ENCODE results near the gene EML1.

Gene EML1

DNA sequence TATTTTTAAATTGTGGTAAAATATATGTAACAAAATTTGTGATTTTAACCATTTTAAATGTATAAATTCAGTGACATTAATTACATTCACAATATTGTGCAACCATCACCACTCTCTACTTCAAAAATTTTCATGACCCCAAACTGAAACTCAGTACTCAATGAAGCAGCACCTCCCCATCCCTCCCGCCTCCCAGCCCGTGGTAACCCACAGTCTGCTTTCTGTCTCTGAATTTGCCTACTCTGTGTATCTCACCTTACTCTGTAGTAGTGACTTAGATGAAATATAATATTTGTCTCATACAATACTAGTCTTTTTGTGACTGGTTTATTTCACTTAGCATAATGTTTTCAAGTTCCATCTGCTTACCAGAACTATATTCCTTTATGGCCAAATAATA, 36.2 kb downstream of the EML1 start:
- DNase-seq (ENCODE audit: low spot score): no peak

DNA sequence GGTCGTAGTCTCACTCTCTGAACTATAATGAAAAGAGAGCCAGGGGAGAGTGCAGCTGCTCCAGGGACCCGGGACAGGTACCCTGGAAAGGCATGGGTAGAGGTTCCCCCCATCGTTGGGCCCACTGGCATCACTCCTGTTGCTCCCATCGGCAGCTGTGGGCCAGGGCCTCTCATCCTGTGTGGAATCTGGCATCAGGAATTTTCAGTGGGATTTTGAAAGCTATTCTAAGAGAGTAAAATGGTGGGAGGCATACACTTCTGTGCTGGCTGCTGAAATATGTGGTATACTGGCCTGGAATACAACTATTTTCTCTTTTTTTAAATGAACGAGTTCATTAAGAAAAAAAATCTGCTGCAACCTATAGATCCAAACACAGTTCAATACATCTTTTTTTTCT, 38.1 kb downstream of the EML1 start:
- DNase-seq (ENCODE audit: low spot score): no peak

DNA sequence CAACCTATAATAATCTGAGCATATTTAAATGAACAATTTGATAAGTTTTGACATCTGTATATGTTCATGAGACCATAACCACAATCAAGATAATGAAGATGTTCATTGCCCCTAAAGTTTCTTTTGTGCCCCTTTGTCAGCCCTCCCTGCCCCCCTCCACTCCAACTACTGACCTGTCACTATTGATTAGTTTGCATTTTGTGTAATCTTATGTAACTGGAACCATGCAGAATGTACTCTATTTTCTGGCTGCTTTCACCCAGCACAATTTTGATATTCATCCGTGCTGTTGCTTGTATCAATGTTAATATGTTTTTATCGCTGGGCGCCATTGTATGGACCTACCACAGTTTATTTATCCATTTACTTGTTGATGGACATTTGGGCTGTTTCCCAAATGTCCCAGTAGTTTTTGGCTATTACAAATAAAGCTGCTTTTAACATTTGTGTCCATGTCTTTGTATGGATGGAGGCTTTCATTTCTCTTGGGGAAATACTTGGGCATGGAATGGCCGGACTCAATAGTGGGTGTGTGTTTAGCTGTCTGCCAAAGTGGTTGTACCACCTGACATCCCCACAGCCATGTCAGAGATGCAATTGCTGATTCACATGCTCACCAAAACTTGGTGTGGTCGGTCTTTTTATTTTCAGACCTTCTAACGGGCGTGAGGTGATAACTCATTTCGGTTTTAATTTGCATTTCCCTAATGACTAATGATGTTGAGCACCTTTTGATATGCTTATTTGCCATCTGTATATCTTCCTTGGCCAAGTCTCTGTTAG, 38.9 kb downstream of the EML1 start:
- no peak for DNase-seq (ENCODE audit: low spot score)

DNA sequence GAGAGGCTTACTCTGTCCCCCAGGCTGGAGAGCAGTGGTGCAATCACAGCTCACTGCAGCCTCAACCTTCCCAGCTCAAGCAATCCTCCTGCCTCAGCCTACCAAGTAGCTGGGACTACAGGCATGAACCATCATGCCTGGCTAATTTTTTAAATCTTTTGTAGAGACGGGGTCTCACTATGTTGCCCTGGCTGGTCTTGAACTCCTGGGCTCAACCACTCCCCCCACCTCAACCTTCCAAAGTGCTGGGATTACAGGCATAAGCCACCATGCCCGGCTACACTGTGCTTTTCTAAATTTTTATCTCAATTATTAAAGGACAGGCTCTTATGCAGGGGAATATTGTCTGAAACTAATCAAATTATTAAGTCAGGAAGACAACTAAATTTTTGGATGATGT, 44.6 kb downstream of the EML1 start:
- DNase-seq (ENCODE audit: low spot score): no peak

DNA sequence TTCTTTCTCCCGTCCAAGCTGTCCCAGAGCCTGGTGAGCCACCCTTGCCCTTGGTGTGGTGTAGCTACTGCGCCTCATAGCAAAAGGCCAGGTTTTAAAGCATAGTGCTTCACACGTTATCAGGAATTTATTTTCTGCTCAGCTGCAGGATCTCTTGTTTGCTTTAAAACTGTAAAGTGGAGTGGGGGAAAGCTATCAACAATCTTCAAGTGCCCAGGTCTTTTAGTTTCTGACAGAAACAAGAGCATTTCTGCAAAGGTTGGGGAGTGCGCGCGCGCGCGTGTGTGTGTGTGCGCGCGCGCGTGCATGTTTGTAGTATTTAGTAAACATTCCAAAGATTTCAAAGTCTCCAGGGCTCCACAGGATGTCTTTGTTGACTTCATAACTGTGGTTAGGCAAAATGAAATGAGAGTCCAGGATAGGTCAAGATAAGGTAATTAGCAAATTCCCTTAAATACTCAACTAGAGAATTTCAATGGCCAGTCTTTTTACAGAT, 45.5 kb downstream of the EML1 start:
- DNase-seq (ENCODE audit: low spot score): no peak

DNA sequence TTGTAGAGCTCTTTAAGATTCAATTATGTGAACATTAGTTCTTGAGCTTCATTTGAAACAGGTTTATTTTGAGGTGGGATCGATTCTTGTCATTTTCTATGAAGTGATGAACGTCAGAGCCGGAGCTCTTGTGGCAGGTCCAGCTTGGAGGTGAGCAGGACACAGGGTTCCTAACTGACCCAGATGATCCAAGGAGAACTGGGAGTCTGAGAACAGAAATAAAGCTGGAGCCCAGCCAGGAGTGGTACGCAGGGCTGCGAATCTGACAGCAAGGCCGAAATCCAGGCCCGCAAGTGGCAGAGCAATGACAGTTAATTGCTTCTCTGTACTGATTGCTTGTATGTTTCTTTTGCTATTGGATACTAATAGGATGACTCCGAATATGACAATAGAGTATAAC, 46.5 kb downstream of the EML1 start:
- no peak for DNase-seq (ENCODE audit: low spot score)

DNA sequence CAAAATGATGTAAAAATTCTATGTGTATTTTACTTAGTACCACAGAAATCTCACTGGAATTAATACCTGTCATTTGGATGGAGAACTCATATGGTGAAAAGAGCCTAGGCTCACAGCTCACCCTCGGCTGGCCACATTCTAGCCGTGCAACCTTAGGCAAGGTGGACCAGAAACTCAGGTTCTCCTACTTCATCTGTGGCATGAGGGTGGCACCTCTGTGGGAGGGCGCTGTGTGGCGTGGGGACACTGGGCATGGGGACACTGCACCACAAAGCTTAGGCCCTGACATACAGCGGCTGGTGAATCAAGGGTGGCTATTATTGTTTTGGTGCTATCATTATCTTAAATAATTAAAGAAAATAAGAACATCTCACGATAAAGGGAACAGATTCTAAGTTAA, 47.1 kb downstream of the EML1 start:
- DNase-seq (ENCODE audit: low spot score): no peak

DNA sequence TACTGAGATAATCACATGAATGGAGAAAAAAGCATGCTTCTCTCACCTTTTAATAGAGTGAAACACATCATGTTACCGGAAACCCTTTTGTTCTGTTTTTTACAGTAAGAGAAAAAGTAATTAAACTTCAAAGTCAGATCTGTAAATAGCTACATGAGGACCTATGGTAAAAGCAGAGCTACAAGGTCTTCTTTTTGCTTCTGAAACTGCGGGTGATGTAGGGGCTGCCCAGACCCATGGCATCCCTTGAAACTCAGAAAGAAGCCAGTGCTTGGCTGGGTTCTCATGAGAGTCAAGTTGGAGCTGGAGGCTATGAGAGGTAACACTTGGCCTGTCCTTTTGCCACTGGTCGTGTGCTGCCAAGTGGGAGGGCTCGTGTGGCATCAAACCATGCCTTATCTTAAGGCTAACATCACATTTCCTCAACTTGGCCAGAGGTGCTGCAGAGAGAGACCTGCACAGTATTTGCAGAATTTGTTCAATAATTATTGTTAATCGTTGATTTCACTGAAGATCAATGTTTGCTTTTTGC, 47.6 kb downstream of the EML1 start:
- no peak for DNase-seq (ENCODE audit: low spot score)

DNA sequence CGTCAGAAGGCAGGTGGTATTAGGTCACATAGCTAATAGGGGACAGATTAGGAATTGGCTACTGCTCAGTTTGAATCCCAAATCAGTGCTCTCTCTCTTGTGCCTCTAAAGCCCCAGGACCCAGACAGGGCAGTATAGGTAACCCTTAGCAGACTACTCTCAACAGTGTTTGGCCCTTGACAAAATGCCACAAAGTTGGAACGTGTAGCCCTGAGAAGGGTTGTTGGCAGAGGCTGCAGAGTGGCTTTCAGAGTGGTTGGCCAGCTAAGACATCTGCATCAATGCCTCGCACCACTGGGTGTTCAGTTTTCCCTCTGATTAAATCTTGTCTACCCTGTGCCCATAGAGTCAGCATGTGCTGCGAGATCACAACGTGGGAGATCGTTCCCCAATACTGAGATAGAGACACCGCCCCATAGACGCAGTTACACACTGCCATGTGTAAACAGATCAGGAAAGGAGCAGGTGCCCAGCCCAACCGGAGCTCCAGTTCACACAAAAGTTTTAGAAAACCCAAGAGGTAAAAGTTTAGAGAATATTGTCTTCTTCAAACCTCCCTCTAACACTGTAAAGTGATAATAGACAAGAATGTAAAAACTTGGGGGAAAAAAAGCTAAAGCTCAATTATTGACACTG, 48.3 kb downstream of the EML1 start:
- DNase-seq (ENCODE audit: low spot score): no peak

DNA sequence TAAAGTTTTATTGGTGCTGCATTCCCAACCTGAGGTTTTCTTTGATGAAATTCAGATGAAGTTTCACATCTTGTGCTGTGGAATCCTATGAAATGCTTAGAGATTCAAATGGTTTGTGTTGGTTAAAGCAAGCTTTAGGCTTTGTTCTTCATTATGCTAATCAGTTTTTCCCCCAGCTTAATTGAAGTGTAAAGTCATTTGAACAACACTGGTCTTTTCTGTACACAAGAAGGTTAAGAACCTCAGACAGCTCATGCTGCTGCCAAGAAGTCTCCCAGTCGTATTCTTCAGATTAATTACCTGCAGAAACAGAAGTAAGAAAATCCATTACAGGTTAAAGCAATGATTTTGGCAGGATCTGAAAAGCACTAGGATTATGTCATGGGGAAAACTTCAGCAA, 48.9 kb downstream of the EML1 start:
- no peak for DNase-seq (ENCODE audit: low spot score)

DNA sequence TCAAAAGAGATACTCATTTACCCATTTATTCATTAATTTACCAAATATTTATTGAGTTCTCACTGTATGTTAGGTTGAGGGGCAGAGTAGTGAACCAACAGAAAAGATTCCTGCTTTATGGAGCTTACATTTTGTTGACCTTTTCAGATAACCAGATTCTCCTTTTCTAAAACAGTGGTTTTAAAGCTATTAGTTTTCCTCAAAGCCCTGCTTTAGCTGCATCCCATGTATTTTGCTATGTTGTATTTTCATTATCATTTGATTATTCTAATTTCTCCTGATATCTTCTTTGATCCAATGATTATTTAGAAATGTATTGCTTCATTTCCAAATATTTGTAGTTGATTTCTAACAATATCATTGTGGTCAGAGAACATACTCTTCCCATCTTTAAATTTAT, 53.6 kb downstream of the EML1 start:
- DNase-seq (ENCODE audit: low spot score): no peak

DNA sequence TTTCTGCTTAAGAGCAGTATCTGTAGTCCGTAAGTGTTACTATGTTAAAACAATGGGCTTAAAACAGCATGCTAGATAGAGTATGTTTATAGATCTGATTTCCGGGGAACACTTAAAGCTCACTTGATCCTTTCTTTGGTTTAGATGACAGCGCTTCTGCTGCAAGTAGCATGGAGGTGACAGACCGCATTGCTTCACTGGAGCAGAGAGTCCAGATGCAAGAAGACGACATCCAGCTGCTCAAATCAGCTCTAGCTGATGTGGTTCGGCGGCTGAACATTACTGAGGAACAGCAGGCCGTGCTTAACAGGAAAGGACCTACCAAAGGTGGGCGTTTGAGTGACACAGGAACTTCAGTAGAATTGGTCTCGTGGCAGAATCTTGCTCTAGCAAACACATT, 57.5 kb downstream of the EML1 start:
- no peak for DNase-seq (ENCODE audit: low spot score)

DNA sequence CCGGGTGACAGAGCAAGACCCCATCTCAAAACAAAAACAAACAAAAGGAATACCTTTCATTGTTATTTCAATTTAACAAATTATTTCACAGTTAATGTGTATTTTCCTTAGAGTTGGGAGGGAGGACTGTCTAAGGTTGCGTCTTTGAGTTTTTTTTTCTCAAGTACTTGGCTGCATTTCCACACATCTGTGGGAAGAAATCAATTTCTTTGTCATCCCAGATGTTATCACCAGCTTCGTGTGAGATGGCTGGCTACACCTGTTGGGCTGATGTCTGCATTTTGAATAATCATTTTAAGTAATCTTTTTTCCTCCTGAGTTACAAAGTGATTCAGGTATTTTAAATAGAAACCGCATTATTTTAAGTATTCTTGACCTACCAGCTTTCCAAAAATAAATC, 59.4 kb downstream of the EML1 start:
- no peak for DNase-seq (ENCODE audit: low spot score)

DNA sequence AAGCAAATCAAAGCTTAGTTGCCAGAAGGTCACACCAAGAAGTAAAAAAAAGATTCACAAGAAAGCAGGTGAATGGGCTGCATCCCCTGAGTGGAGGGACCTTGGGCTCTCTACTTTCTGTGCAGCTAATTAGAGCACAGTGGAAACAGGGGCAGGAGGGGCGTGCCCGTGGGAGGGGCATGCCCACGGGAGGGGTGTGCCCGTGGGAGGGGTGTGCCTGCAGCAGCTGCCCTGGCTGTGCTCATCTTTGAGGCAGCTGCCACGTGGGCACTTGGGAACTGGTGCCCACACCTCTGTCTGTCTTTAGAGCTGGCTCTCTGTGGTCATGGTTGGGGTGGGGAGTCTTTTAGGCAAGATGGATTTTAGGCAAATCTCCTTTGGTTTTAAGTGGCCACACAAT, 60.0 kb downstream of the EML1 start:
- no peak for DNase-seq (ENCODE audit: low spot score)

DNA sequence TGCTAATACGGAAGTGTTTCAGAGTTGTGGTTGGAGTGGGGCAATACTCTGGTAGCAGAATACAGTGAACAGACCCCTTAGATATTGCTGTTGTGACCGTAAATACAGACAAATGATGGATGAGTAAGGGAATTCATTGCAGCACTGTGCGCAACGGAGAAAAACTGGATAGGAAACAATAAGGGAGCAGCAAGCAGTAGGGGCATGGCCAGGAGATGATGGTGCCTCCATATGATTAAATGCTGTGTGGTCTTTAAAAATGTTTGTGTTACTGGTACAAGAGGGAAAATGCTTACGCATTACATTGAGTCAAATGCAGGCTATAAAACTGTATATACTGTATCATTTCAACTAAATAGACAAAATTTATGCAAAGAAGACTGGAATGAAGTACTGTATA, 61.6 kb downstream of the EML1 start:
- no peak for DNase-seq (ENCODE audit: low spot score)

DNA sequence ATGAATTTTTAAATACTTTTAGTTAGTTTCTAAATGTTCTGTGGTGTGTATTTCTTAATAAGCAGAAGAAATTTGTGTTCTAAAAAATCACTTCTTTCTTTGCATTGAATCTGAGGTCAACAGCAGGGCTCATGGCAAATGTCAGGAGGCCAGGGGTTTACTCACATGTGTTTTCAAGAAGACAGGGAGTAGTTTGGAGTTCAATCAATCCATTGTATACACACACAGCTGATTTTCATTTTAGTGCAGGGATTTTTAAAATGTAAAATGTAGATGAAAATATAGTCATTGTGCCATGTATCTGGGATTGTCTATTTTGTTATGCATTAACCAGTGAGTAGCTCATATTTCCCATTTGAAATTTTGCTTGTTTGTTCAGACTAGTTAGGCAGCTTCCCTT, 62.1 kb downstream of the EML1 start:
- no peak for DNase-seq (ENCODE audit: low spot score)

DNA sequence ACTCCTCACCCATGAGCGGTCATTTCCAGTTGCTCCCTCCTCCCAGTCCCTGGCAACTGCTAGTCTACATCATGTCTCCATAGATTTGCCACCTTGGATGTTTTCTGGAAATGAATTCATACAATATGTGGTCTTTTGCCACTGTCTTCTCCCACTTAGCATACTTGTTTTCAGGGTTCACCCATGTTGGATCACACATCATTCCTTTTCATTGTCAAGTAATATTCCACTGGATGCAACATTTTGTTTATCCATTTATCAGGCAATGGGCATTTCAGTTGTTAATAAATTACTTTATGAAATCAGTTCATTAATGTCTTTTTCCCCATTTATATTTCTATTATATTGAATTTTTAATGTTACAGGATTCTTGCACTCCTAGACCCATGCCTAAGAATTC, 64.3 kb downstream of the EML1 start:
- DNase-seq (ENCODE audit: low spot score): no peak

DNA sequence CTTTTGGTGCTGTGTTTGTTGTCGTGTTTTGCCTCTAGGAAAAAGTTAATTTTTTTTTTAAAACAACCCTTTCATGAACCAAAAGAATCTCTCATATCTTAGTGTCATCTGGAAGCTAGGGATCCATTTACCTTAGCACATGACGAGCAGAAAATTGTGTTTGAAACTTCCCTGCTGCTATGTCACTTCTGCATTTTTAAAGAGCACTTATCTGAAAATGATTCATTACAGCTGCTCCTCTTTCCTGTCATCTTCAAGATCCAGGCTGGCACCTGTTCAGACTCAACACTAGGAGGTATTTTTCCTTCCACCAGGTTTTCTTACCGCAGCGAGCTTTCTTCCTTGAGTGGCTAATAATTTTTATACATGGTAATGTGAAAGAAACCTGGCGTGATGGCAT, 67.0 kb downstream of the EML1 start:
- no peak for DNase-seq (ENCODE audit: low spot score)

DNA sequence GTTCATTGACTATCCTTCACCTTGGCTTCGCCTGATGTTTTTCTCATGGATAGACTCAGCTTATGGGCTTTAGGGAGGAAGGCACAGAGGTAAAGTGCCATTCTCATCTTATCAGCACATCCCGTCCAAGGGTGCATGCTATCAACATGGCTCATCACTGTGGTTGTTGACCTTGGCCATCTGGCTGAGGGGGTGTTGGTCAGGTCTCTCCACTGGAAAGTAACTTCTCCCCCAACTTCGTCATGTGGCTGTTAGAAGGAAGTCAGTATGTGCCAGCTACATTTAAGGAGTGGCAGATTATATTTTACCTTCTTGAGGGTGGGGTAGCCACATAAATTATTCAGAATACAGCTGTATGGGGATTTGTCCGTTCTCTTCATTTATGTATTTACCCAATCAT, 68.9 kb downstream of the EML1 start:
- DNase-seq (ENCODE audit: low spot score): peak; percentile 61

DNA sequence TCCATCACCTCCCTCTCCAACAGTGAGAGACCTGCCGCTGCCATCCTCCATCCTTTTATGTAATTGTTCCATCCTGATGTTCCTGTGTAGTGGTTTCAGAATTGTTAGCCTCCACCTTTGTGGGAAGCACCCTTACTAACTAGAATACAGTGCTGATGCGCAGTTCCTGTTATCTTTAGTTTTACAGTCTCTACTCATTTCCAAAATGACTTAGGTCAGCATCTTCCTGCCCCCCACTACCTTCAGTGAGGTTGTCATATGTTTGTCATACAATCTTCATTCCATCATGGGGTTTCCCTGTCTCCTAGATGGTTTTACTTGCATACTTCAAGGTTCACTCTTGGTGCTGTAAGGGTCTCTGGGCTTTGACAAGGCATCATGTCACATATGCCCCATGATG, 69.8 kb downstream of the EML1 start:
- DNase-seq (ENCODE audit: low spot score): no peak

DNA sequence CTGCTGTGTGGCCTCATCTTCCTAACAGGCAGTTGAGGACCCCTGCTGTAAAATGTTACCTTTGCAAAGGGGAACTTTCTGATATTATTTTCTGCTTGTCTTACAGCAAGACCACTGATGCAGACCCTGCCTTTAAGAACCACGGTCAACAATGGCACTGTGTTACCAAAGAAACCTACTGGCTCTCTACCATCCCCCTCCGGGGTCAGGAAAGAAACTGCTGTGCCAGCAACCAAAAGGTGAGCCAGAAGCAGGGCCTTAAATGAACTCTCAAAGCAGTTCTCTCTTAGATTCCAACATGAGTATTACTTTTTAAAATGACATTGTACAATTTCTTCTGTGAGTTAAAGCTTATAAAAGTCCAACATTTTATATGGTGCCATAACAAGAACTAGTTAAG, 72.2 kb downstream of the EML1 start:
- DNase-seq (ENCODE audit: low spot score): no peak

DNA sequence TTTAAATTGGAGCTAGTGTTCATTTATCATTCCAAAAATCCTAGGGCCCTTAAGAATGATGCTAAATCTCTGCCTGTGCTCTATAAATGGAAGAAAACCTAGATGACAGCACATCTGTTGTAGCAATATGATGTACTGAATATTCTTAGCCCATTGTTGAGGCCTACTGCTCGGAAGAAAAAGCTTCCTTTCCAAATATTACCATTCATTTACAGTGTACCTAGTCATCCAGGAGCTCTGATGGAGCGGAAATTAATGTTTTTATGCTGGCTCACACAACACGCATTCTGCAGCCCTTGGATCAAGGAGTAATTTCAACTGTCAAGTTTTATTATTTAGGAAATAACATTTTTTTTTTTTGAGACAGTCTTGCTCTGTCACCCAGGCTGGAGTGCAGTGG, 77.4 kb downstream of the EML1 start:
- no peak for DNase-seq (ENCODE audit: low spot score)

DNA sequence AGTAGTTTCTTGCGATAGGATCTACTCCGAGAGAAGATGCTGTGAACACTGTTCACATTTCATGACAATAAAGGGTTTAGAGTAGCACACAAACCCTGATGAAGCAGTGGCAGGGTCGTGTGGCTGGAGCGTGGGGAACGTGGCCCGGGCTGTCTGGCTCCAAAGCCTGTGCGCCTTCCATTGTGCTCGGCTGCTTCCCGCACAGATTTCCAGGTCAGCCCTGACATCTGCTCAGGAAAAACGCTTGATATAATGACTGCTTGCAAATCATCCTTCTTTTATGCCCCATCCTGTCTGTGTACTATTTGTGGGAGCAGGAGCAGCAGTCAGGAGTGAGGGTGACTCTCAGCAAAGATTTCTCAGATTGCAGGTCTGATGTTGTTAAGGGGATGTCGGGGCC, 78.6 kb downstream of the EML1 start:
- no peak for DNase-seq (ENCODE audit: low spot score)
